ENCODE measurements around the gene PCP2.
"Not testable (repeated sequence)": the region's sequence is repeated elsewhere in the genome, so short reads cannot be mapped to it uniquely, and the experiment has no call there.

The PCP2 gene

GRCh38 chr19:7647156-7647555 is 13.6 kb upstream of the PCP2 start:
- TF ChIP-seq CTCF (IDR thresholded peaks at IDR 0.05; ENCODE audit: low read depth, low read length), result no peak
- DNase-seq (ENCODE audit: extremely low read depth, low read depth), result no peak

- TF ChIP-seq CTCF (IDR thresholded peaks at IDR 0.05; ENCODE audit: low read depth, low read length), result no peak
- no peak for DNase-seq (ENCODE audit: extremely low read depth, low read depth)
Observed at GRCh38 chr19:7646426-7646700, 12.8 kb upstream of the PCP2 start.

- DNase-seq (ENCODE audit: extremely low read depth, low read depth), result no peak
- no peak for TF ChIP-seq CTCF (IDR thresholded peaks at IDR 0.05; ENCODE audit: low read depth, low read length)
Observed at GRCh38 chr19:7645656-7646425, 12.3 kb upstream of the PCP2 start.

GRCh38 chr19:7645163-7645562 is 11.6 kb upstream of the PCP2 start:
- no peak for TF ChIP-seq CTCF (IDR thresholded peaks at IDR 0.05; ENCODE audit: low read depth, low read length)
- DNase-seq (ENCODE audit: extremely low read depth, low read depth), result no peak

- TF ChIP-seq CTCF (IDR thresholded peaks at IDR 0.05; ENCODE audit: low read depth, low read length), result no peak
- DNase-seq (ENCODE audit: extremely low read depth, low read depth), result no peak
Observed at GRCh38 chr19:7644550-7644877, 11.0 kb upstream of the PCP2 start.

GRCh38 chr19:7643629-7644549 is 10.4 kb upstream of the PCP2 start:
- DNase-seq (ENCODE audit: extremely low read depth, low read depth), result not testable (repeated sequence)

- TF ChIP-seq CTCF (IDR thresholded peaks at IDR 0.05; ENCODE audit: low read depth, low read length), result no peak
Observed at GRCh38 chr19:7643031-7643415, 9.5 kb upstream of the PCP2 start.

More at GRCh38 chr19:7643031-7643415, 9.5 kb upstream of the PCP2 start:
- no peak for DNase-seq (ENCODE audit: extremely low read depth, low read depth)
